ENCODE results near the gene MUC5AC.

The MUC5AC gene, protein sequence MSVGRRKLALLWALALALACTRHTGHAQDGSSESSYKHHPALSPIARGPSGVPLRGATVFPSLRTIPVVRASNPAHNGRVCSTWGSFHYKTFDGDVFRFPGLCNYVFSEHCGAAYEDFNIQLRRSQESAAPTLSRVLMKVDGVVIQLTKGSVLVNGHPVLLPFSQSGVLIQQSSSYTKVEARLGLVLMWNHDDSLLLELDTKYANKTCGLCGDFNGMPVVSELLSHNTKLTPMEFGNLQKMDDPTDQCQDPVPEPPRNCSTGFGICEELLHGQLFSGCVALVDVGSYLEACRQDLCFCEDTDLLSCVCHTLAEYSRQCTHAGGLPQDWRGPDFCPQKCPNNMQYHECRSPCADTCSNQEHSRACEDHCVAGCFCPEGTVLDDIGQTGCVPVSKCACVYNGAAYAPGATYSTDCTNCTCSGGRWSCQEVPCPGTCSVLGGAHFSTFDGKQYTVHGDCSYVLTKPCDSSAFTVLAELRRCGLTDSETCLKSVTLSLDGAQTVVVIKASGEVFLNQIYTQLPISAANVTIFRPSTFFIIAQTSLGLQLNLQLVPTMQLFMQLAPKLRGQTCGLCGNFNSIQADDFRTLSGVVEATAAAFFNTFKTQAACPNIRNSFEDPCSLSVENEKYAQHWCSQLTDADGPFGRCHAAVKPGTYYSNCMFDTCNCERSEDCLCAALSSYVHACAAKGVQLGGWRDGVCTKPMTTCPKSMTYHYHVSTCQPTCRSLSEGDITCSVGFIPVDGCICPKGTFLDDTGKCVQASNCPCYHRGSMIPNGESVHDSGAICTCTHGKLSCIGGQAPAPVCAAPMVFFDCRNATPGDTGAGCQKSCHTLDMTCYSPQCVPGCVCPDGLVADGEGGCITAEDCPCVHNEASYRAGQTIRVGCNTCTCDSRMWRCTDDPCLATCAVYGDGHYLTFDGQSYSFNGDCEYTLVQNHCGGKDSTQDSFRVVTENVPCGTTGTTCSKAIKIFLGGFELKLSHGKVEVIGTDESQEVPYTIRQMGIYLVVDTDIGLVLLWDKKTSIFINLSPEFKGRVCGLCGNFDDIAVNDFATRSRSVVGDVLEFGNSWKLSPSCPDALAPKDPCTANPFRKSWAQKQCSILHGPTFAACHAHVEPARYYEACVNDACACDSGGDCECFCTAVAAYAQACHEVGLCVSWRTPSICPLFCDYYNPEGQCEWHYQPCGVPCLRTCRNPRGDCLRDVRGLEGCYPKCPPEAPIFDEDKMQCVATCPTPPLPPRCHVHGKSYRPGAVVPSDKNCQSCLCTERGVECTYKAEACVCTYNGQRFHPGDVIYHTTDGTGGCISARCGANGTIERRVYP (N-terminal part only)

DNA sequence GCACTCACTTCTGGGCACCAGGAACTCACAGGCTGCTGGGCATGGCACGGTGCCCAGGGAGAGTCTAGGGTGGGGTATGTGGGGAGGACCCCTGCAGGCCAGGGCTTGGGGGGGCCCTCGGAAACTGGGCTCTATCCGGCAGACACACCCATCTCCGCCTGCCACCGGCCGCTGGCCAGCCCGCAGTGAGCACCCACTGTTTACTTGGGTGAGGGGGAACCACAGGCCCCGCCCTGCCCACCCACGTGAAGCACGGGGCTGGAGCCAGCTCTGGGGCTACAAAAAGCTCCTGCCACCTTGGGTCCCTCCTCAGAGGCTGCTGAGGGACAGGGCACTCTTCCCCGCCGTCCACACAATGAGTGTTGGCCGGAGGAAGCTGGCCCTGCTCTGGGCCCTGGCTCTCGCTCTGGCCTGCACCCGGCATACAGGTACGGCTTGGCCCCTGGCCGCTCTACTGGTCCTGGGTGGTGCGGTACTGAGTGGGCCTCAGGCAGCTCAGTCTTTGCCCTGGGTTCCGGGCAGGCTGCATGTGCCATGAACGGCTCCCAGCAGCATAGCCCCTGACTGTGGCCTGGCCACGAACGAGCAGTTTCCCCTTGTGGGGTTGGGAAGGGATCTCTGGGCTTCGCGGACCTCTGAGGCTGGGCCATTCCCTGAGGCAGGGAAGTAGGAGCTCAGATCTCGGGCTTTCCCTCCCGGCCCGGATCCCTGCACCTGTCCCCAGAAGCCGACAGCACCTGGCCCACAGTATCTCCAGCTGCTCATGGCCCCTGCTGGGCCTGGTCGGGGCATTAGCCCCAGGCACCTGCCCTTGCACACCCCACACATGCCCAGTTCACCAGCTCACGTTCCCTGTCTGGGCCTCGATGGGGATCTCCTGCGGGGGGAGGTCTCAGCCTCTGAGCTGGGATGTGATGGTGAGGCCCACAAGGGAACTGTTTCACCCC, at the start of gene MUC5AC:
Gene MUC5AC (plus strand): TSS at position 309 of the 947 bp plus-strand sequence. CDS start 47 bp downstream, at position 356.
- in situ Hi-C loops (cut with HindIII; ENCODE audit: low sequenced_read_pairs), result no loop called here
- DNase-seq (ENCODE audit: low read depth), result no peak
- no peak within 1 kb of the TSS for H3K4me3 ChIP-seq (ENCODE audit: low read depth, low read length)

DNA sequence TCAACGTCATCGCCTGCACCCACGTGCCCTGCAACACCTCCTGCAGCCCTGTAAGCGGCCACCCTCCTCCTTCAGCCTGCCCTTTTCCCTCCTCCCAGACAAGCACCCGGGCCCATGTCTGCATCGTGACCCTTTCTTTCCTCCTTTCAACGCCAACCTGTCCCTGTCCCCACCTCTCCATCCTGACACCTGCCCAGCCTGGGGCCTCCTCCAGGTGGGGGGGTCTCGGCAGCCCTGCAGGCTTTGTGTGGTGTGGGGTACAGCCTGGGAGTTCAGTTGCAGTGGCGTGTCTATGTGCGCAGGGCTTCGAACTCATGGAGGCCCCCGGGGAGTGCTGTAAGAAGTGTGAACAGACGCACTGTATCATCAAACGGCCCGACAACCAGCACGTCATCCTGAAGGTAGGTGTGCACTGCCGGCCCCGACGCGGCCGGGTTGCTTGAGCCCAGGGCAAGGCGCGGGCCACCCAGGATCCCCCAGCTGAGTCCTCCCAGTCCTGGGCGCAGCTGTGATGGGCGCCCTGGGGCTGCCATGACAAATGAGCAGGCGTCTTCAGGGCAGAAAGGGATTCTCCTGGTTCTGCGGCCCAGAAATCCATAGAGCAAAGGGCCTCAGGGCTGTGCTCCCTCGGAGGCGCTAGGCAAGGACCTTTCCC, 49.4 kb upstream of the MUC5AC start:
- no peak for DNase-seq (ENCODE audit: low read depth)
- TF ChIP-seq, protein P1, sequence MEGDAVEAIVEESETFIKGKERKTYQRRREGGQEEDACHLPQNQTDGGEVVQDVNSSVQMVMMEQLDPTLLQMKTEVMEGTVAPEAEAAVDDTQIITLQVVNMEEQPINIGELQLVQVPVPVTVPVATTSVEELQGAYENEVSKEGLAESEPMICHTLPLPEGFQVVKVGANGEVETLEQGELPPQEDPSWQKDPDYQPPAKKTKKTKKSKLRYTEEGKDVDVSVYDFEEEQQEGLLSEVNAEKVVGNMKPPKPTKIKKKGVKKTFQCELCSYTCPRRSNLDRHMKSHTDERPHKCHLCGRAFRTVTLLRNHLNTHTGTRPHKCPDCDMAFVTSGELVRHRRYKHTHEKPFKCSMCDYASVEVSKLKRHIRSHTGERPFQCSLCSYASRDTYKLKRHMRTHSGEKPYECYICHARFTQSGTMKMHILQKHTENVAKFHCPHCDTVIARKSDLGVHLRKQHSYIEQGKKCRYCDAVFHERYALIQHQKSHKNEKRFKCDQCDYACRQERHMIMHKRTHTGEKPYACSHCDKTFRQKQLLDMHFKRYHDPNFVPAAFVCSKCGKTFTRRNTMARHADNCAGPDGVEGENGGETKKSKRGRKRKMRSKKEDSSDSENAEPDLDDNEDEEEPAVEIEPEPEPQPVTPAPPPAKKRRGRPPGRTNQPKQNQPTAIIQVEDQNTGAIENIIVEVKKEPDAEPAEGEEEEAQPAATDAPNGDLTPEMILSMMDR (IDR thresholded peaks at IDR 0.05; ENCODE audit: low read depth, low read length, missing control alignments), result no peak
- in situ Hi-C loops (cut with HindIII; ENCODE audit: low sequenced_read_pairs), result no loop called here

More for the DNA sequence above, at the start of gene MUC5AC:
- TF ChIP-seq, protein P1 (IDR thresholded peaks at IDR 0.05; ENCODE audit: low read depth, low read length, missing control alignments), result no peak

DNA sequence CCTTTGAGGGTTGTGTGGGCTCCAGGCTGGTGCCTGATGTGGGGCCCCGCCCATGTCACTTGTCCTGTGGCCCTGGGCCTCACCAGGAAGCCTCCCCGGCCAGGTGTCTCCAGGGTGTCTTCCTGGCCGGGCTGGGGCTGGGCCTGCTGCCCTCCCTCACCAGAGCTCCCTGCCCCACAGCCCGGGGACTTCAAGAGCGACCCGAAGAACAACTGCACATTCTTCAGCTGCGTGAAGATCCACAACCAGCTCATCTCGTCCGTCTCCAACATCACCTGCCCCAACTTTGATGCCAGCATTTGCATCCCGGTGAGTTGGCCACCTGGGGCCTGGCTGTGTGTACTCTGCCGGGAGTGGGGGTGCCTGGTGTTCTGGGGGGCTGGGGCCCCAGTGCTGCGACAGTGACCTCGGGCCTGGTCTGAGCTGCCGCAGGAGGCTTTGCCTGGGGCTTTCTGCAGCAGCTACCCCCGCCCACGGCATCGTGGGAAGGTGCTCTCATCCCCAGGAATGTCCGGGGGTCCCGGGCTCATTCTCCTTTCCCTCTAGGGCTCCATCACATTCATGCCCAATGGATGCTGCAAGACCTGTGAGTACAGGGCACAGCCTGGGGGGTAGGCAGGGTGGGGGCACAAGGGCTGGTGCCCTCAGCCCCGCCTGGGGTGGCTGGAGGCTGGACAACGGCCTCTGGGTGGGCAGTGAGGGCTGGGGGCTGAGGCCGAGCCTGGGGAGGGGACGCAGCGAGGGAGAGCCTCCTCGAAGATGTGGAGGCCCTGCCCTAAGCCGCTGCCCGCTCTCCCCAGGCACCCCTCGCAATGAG, 48.4 kb upstream of the MUC5AC start:
- DNase-seq (ENCODE audit: low read depth), result no peak
- in situ Hi-C loops (cut with HindIII; ENCODE audit: low sequenced_read_pairs), result no loop called here
- no peak overlapping the region for H3K4me3 ChIP-seq (ENCODE audit: low read depth, low read length)

More for the DNA sequence above, 49.4 kb upstream of the MUC5AC start:
- no peak overlapping the region for H3K4me3 ChIP-seq (ENCODE audit: low read depth, low read length)

DNA sequence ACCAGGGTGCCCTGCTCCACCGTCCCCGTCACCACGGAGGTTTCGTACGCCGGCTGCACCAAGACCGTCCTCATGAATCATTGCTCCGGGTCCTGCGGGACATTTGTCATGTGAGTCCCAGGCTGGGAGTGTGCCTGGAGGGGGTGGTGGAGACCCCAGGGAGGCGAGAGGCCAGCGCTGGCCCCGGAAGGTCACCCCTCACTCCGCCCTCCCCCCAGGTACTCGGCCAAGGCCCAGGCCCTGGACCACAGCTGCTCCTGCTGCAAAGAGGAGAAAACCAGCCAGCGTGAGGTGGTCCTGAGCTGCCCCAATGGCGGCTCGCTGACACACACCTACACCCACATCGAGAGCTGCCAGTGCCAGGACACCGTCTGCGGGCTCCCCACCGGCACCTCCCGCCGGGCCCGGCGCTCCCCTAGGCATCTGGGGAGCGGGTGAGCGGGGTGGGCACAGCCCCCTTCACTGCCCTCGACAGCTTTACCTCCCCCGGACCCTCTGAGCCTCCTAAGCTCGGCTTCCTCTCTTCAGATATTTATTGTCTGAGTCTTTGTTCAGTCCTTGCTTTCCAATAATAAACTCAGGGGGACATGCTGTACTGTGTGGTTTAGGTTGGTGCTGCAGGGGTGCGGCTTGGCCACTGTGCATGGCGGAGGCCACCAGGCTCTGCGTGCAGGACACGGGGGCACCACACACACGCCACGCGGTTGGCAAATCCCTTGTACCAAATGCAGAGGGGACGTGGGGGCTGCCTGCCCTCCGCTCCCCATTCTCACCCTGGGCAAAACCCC, 47.6 kb upstream of the MUC5AC start:
- H3K4me3 ChIP-seq (ENCODE audit: low read depth, low read length), result no peak overlapping the region
- in situ Hi-C loops (cut with HindIII; ENCODE audit: low sequenced_read_pairs), result no loop called here
- TF ChIP-seq, protein P1 (IDR thresholded peaks at IDR 0.05; ENCODE audit: low read depth, low read length, missing control alignments), result no peak
- DNase-seq (ENCODE audit: low read depth), result no peak

More for the DNA sequence above, 48.4 kb upstream of the MUC5AC start:
- TF ChIP-seq, protein P1 (IDR thresholded peaks at IDR 0.05; ENCODE audit: low read depth, low read length, missing control alignments), result no peak
